GM21737 (cell line): ENCODE data around the gene SPTLC2.

Experiments
- ATAC-seq: cut with Tn5 transposase; IDR thresholded peaks from one replicate; pipeline ENCODE4 v1.9.1; 2021; ENCODE audit warnings: mild to moderate bottlenecking, moderate library complexity; ENCODE audit not compliant: unreplicated experiment

Gene SPTLC2

DNA sequence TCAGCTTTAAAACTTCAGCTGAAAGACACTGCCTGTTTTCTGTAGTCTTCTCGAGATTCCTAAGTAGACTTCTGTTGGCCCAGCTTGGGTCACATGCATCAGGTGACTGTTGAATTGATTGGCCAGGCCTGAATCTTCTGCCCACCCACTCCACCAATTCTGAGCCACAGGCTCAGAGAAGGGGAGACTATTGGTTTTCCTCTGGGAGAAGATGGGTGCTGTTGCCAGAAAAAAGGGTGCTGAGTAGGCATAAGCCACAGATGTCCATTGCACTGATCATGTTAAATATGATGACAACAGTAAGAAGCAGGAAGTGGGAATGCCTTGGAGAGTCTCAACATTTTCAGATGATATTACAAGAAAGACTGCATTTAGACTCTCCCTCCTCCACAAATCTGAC is 6.8 kb upstream of the SPTLC2 start:
- ATAC-seq, result no peak

DNA sequence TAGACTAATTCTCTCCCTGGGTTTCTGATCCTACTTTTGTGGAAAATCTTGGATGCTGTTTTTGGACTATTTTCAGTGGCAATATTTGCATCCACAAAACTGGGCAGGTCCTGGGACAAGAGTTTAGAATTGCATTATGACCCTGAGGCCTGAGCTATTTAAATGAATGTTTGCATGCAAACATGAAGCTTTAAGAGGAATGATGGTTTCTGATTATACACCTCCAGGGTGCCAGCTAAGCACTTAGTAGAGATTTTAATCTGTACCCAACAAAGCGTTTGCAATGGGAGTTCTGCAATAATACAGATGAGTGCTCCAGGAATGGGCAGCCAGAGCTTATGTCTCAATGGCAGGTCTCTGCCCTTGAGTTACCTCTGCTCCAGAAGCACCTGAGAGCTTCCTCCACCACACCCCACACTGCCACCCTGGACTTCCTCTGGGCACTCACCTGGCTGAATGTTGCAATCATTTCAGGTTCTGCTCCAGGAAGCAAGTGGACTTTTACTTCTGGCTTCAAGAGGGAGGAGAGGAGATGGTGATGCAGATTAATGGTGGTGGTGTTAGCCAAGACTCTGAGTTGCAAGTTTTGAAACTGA is 6.0 kb upstream of the SPTLC2 start:
- ATAC-seq, result no peak

DNA sequence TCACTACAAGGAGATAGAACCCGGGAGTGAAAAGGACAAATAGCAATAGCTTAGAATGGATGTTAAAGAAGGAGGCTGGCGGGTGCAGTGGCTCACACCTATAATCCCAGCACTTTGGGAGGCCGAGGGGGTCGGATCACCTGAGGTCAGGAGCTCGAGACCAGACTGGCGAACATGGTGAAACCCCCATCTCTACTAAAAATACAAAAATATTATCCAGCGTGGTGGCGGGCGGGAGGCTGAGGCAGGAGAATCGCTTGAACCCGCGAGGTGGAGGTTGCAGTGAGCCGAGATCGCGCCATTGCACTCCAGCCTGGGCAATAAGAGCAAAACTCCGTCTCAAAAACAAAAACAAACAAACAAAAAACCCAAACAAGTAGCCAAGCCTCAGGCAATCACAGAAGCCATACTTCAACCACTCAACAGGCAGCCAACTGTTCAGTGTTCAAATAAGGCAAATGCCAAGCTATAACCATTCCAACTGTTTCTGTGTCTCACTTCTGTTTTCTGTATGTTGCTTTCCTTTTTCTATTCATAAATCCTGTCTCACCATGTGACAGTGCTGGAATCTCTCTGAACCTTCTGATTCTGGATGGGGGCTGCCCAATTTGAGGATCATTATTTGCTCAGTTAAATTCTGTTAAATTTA is 3.9 kb upstream of the SPTLC2 start:
- no peak for ATAC-seq

DNA sequence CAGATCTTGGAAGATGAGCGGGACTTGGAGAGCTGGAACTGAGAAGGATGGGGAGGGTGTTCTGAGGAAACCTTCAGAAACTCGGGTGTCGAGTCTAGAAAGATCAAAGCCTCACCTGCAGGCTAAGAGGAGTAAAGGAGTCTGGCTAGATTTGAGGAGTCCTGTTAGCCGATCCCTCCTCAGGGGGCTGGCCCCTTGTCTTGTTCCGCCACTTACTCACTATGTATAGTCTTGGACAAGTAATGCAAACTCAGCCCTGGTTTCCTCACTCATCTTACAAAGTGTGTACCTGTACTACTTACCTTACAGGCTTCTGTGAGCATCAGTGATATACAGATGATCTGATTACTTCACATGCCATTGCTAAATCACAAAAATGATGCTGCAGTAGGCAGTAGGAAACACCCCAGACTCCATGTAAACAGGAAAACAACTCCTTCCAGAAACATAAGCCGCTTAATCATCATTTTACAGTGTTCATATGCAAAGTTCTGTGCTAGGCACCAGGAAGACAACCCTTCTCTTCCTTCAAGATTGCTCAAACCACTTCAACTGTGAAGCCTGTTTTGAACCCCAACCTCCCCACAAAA is 2.0 kb upstream of the SPTLC2 start:
- no peak for ATAC-seq

DNA sequence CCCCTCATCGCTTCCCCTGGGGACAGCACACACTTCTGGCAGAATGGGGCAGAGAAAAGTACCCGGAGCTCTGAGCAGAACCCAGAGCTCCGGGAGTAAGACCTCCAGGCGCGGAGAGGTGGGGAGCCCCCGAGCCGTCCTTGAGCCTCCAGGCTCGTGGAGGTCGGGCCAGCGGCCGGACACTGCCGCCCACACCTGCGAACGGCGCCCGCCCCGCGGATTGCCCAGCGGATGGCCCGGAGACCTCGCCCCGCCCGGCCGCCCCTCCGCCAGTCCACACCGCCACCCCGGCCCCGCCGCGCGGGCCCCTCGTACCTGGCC is 344 bp downstream of the SPTLC2 start:
- ATAC-seq, result peak; percentile 22

DNA sequence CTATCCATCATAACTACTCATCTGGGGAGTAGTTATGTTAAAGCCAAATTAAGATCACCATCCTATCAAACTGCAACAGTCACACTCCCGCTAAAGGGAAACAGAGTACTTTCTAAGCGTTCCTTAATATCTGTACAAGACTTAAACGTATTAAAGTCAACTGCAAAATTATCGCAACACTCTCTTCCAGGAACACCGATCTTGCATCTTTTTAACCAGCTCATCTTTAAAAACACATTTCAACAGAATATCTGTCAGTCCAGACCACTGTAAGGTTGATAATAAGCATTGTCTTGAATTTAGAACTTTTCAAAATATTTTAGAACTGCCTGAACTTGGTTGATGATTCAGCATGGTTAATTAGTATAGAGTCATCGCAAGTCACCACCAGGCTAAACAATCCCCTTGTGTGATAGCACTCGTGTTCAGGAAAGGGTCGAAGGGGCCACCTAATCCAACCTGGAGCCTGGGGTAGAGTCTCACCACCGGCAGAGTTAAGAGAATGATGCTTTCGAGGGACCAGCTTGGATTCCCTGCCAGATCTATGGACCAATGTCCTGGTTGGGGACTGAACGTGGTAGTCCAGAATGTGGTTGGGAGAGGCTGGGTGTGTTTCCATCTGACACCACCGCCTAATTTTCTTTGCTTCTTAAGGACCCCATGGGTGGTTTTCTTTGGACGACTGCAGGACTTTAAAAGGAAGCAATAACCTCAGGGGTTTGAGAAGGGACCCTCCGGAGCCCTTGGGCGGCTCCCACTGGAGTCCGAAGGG is 890 bp downstream of the SPTLC2 start:
- no peak for ATAC-seq

DNA sequence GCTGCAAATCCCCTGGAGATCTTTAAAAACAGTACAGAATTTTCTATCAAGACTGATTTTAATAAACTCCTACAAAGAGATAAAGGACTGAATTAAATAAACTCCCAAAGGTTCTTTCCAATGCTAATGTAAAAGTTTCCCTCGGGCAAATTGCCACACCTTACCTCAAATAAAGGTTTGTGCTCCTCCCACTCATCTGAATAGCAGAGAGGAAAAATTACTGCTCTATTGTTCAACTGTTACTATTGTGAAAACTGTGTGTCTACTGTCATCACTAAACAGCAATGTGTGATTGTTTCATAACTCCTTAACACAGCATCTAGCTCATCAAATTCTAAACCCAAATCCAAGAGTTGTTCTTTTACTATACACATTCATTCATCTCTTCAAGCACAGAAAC is 3.2 kb downstream of the SPTLC2 start:
- ATAC-seq, result no peak

DNA sequence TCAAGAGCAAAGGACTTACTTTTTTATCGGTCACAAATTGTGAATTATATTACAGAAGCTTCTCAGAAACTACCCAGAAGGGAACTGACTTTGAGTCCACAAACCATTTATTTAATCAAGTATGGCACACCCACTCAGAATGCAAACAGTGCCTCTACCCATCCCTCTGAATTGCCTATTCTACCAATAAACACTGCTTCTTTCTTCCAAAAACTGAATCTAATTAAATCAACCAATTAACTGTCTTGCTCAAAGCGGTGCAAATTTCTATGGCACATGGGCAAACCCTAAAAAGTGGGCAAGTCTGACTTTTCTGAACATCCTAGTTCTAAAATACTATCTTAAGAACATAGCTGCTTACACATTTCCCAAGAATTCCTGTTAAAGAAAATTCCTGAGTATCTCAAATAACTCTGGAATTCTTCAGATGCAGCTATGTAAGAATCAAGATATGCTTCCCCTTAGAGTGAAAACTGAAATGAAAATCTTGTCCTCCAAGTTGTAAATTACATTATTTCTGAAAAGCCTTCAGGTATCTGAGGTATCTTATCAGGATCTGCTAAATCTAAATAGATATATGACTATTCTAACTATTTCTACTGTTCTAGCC is 4.3 kb downstream of the SPTLC2 start:
- ATAC-seq, result no peak

DNA sequence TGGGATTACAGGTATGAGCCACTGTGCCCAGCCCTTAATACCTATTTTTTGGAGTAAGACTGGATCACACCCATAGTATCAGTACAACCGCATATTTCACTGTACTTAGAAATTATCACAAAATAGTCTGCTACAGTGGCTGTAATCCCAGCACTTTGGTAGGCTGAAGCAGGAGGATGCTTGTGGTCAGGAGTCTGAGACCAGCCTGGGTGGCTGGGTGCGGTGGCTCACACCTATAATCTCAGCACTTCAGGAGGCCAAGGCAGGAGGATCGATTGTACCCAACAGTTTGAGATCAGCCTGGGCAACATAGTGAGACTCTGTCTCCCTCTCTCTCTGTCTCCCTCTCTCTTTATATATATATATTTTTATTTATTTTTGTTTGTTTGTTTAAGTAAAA is 5.9 kb downstream of the SPTLC2 start:
- no peak for ATAC-seq

DNA sequence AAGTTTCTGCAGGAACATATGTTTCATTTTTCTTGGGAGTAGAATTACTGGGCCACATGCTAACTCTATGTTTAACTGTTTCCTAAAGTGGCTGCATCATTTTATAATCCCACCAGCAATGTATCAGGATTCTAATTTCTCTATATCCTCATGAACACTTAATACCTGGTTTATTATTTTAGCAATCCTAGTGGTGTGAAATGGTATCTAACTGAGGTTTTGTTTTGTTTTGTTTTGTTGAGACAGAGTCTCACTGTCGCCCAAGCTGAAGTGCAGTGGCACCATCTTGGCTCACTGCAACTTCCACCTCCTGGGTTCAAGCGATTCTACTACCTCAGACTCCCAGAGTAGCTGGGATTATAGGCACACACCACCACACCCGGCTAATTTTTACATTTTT is 6.5 kb downstream of the SPTLC2 start:
- no peak for ATAC-seq

DNA sequence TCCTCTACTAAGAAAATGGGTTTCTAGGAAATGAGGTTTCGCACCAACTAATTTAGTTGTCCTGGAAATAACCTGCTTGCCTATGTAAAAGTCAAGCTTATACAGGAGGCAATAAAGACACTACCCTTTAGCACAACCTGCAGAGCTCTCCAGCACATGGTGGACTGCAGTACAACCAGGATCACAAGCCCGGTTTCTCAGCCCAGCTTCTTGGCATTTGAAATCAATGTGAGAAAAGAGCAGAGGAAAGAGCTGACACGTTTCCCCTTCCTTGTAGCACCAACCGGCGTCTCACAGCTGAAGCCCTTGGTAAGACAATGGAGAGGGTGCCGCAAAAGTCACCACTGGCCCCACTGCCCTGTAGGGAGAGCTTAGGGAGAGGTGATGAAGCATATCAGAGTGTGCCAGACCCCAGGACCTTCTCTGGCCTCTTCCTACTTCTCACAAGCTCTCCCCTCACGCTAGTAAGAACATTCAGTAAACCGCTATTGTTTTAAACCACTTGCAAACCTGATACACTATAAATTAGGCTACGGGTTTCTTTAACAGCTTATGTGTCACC is 8.6 kb downstream of the SPTLC2 start:
- peak; percentile 60 for ATAC-seq

DNA sequence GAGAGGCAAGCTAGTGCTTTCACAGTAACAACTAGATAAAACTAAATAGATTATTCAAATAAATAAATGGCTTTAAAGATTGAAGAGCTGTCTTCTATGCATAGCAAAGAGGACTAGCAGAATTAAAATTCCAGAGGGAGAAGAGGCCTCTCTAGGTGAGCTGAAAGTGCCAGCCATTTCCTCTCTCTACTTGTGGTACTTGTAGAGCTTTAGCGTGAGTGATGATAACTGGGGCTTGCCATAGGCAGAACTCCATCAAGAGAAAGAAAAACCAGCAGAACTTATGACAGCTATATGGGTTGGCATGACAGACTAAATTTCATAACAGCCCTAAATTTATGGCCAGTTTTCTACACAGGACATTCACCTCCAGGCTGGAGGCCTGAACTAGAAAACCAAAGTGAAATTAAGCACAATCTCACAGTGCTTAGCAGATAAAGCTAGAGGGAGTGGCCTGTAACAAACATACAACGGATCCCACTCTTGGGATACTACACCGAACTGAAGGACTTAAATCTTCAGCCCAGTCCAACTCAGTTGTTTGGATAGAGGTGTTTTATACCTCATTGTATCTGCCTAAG is 11.0 kb downstream of the SPTLC2 start:
- ATAC-seq, result no peak

DNA sequence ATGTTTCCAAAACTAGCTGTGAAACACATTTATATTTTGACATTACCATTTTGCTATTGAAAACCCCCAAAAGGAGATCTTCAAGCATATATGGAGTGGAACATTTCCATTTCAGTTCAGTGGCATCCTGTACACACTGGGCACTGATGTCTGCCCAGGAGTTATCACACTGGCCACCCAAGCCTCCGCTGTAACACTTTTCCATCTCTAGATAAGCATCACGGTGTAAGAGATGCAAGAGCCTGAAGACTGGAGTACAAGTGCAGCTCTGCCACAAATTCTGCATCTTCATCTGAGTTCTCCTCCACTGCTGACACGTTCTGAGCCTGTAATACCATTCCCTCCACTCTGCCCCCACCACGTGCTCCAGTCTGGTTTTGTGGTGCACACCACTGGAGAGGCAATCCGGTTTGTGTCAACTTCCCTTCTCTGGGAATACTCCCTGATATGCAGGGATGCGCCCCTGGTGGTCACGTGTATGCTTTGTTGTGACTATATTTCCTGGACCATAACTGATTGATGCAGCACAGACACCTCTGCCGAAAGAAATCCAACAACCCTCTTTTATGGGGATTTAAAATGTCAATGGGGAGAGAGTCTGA is 12.7 kb downstream of the SPTLC2 start:
- ATAC-seq, result no peak

DNA sequence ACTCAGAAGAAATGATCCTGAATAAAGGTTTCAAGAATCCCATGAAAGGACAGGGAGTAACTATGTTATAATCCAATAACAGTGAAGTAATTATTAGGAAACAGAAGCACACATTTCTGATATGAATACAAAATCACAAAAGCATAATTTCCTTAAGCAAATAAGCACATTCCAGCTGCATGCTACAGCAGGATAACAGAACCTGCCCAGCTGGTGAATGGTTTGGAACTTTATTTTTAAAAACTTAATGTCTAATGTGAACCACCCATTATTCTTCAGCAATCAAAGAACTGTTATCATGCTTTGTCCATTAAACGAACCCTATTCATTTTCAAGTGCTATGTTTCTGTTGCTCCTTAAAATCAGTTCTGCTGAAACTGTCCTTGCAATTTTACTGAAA is 13.4 kb downstream of the SPTLC2 start:
- ATAC-seq, result no peak

DNA sequence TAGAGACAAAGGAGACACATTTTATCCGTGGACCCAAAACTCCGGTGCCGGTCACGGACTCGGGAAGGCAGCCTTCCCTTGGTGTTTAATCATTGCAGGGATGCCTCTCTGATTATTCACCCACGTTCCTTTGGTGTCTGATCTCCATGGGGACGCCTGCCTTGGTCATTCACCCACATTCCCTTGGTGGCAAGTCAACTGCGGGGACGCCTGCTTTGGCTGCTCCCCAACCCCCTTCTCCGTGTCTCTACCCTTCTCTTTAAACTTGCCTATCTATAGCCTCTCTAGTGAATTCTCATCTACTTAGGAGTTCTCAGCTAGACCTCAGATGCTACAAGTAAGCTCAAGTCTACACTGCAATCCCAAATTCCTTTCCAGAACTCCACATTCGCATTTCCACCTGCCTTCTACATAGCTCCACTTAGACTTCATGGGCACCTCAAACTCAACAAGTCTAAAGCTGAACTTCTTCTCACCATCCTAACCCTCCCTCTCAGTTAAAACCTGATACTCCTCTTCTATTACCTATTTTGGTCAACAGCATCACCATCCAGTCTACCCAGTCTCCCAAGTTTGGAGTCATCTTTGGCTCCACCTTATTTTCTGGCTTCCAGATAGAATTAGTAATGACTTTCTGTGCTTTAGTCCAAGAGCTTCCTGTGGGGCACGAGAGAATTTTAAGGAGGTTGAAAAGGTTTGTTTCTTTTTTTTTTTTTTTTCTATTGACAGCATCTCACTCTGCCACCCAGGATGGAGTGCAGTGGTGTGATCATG is 14.4 kb downstream of the SPTLC2 start:
- no peak for ATAC-seq

DNA sequence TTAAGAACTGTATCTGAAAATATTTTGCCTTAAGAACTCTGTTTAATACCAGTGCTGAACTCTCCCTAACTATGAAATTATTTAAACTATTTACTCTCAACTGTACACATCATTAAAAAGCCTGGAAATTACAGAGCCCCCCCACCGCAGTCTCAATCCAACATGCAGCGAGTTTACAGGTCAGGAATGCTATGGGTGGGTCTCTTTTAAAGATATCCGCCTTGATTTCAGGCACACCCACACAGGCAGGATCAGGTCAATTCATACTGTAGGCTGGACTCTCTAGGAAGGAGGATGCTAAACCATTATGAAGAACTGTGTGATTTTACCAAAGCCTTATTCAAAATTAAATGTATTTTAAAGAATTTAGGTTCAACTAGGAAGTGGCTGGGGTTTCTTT is 16.5 kb downstream of the SPTLC2 start:
- ATAC-seq, result no peak

DNA sequence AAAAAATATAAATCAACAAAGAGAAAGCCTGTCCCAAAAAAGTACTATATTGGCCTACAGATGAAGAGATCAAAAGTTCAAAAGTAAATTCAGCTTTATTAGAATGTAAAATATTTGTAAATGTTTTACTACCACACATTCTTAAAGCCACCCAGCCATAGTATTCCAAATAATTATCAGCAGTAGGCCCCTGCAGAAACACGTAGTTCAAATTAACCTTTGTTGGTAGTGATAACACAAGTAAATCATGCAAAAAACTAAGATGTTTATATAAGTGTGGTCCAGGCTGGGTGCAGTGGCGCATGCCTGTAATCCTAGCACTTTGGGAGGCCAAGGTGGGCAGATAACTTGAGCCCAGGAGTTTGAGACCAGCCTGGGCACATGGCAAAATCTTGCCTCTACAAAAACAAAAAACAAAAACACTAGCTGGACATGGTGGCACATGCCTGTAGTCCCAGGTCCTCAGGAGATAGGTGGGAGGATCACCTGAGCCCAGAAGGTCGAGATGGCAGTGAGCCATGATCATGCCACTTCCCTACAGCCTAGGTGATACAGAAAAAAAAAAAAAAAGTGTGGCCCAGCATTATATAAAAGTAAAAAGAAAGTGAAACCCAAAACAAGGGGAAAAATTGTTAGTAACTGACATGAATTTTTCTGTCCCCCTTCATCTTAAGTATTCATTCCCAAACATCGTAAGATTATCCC is 17.9 kb downstream of the SPTLC2 start:
- ATAC-seq, result no peak

DNA sequence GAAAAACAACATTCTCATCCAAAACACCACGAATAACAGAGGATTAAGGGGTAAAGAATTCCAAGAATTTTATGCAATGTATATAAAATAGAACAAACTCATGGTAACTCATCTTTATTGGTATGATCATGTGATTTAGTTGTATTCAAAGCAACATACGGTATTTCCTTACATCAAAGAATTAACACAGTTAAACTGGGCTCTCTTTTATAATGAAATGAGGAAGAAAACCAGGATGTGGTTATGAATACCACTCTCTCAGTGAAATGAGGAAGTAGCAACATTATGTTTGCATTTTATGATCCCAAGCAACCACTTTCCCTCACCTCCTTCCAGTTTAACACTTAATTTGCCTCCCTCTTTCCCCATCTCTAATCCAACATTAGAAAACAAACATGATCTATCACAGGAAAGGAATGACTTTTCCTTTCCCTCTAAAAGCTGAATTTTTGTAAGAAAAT is 22.9 kb downstream of the SPTLC2 start:
- ATAC-seq, result no peak

DNA sequence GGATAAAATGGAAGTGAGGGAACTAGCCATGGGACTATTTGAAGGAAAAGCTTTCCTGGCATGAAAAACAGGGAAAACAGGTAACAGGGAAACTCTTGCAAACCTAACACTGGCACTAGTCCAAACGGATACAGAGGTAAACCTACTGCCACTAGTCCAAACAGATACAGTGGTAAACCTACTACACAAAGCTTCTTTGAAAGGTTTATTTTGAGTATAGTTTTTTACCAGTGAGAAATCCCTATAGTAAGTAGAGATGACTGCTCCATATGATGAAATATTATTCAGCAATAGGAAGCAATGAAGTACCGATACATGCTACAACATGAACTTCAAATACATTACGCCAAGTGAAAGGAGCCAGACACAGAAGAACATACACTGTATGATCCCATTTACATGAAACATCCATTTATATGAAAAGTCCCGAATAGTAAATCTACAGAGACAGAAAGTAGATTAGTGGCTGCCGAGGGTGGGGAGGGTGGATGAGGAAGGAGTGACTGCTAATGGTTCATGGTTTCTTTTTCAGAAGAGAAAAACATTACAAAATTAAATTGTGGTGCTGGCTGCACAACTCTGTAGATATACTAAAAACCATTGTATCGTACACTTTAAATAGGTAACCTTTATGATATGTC is 25.5 kb downstream of the SPTLC2 start:
- no peak for ATAC-seq
